Gastrocnemius medialis (tissue), 4 donors: ENCODE data around the gene CDS2.

ENCODE experiments used
- POLR2A ChIP-seq, 2 donors: fragments of 450-650 bp; IDR thresholded peaks; one replicate each; pipeline ENCODE4 v1.6.1; 2017; ENCODE audit warnings: antibody characterized with exemption in 2 of 2, mild to moderate bottlenecking in 2 of 2, moderate library complexity in 2 of 2
- TF ChIP-seq, protein P1 (sequence below), 5 experiments: fragments of 450-650 bp in 3 of 5; fragments of 200-600 bp in 2 of 5; sonication (generic) in 2 of 5; IDR thresholded peaks in 4 of 5; conservative IDR thresholded peaks in 1 of 5; 1 replicate in 4 of 5; 2 replicates in 1 of 5; pipeline ENCODE4 v1.5.1; 2016 to 2019; ENCODE audit warnings: antibody characterized with exemption in 5 of 5, mild to moderate bottlenecking in 3 of 5, moderate library complexity in 3 of 5

DNA sequence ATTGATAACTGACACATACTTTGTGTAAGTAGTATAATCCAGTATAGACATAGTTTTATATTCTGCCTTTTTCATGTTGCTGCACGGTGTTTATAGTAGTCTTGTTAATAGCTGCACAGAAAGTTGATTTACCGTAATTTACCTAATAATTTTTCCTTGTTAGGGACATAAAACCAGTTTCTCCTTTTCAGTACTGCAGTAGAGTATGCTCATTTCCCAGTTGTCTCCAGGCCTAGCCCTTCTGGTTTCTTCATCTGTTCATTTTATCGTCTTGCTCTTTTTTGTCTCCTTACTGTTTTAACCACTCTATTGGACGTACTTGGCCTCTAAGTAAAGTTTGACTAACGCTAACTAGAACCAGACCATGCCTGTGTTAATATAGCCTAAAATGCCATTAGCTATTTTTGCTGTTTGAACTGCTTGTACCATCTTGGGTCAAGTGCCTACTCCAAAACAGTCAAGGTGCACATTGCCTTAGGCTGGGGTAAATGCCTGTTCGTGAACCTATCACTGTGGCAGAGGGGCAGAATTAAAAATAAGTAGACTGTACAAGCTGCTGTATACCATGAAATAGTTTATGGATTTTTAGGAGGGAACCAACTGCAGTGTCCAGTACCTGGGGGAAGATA lies 34.8 kb downstream of the CDS2 start:
- TF ChIP-seq, protein P1, sequence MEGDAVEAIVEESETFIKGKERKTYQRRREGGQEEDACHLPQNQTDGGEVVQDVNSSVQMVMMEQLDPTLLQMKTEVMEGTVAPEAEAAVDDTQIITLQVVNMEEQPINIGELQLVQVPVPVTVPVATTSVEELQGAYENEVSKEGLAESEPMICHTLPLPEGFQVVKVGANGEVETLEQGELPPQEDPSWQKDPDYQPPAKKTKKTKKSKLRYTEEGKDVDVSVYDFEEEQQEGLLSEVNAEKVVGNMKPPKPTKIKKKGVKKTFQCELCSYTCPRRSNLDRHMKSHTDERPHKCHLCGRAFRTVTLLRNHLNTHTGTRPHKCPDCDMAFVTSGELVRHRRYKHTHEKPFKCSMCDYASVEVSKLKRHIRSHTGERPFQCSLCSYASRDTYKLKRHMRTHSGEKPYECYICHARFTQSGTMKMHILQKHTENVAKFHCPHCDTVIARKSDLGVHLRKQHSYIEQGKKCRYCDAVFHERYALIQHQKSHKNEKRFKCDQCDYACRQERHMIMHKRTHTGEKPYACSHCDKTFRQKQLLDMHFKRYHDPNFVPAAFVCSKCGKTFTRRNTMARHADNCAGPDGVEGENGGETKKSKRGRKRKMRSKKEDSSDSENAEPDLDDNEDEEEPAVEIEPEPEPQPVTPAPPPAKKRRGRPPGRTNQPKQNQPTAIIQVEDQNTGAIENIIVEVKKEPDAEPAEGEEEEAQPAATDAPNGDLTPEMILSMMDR (IDR thresholded peaks at IDR 0.05 in 4 of 5, conservative IDR thresholded peaks at IDR 0.05 in 1 of 5) = no peak
- no peak for TF ChIP-seq POLR2A (IDR thresholded peaks at IDR 0.05)
